Motor neuron (in vitro differentiated cells): ENCODE results near the gene SYNE1. TPM values are rescaled to one million over a fixed set of nuclear protein-coding genes. Genes with fewer than 3 reads are reported as not detected.
A peak's percentile ranks its signal among the peaks of the same experiment; 100 is the strongest.

Experiments used
- ATAC-seq, 8 experiments: fragments of 200-7000 bp; cut with Tn5 transposase; replicated peaks in 6 of 8; 2 replicates each; pipeline ENCODE4 v1.8.0; 2021; ENCODE audit warnings: mild to moderate bottlenecking in 8 of 8, moderate library complexity in 8 of 8
- H3K27ac ChIP-seq, 2 donors: fragments of 250-450 bp; sonication (Bioruptor Pico); 2 replicates each; pipeline ENCODE4 v1.9.0; 2021; ENCODE audit warnings: antibody characterized with exemption in 2 of 2, mild to moderate bottlenecking in 2 of 2, moderate library complexity in 1 of 2
- H3K4me1 ChIP-seq, 2 donors: fragments of 250-450 bp; sonication (Bioruptor Pico); replicated peaks in 1 of 2; 2 replicates each; pipeline ENCODE4 v1.6.1; 2021; ENCODE audit warnings: antibody characterized with exemption in 2 of 2, mild to moderate bottlenecking in 2 of 2, moderate library complexity in 1 of 2
- H3K4me3 ChIP-seq, 5 donors: fragments of 250-450 bp; sonication (Bioruptor Pico); 2 replicates each; pipeline ENCODE4 v1.9.0; 2021; ENCODE audit warnings: antibody characterized with exemption in 5 of 5, mild to moderate bottlenecking in 5 of 5, moderate library complexity in 4 of 5
- WGBS, 10 experiments: fragments of 450-650 bp; shearing (Covaris generic); methylation state at CpG; one replicate each; pipeline ENCODE4 v1.0.0; 2022; 5-methylcytosine and 5-hydroxymethylcytosine counted together
- in situ Hi-C, 9 experiments: fragments of 400-800 bp; cut with MboI; loops; one replicate each; pipeline ENCODE4 v1.15.0; 2021; ENCODE audit warnings: low sequenced_read_pairs in 9 of 9, low pct_unique_long_range_greater_than_20kb in 2 of 9; ENCODE audit not compliant: unreplicated experiment in 9 of 9
- total RNA-seq, 8 experiments: library from RNA; unstranded; fragments of 300-600 nt; gene quantifications; 2 replicates each; pipeline versions ENCODE4 v1.2.3 to v1.2.4, GENCODE V29; 2022

The SYNE1 gene
- total RNA-seq, 8 experiments from 2014 or later: 13.2 to 160 (median 45.7) TPM

GRCh38 chr6:152603911-152604310, 33.3 kb downstream of the SYNE1 start:
- Histone ChIP-seq H3K27ac (no peak overlapping the region), H3K4me1 (no peaks in the 10 kb centered on the region), H3K4me3 (no peak overlapping the region)
- in situ Hi-C loops: no loop called here
- ATAC-seq: no peak

GRCh38 chr6:152600022-152600421, 37.1 kb downstream of the SYNE1 start:
- WGBS, 10 experiments: 77 to 100% (median 90%) methylated on average over 2 to 5 of the region's 5 CpGs; no CpG with 5 or more reads in 1 of the 10 experiments
- no peak overlapping the region for H3K4me3 ChIP-seq
- in situ Hi-C loops: no loop called here
- H3K27ac ChIP-seq: no peak overlapping the region
- H3K4me1 ChIP-seq: no peaks in the 10 kb centered on the region
- ATAC-seq: no peak

GRCh38 chr6:152598901-152599537, 38.1 kb downstream of the SYNE1 start:
- in situ Hi-C loops: no loop called here
- ATAC-seq: peak in 1 of 8 experiments; percentile 34
- WGBS, 10 experiments: 0 to 100% (median 71%) methylated on average over 2 to 4 of the region's 4 CpGs; no CpG with 5 or more reads in 1 of the 10 experiments
- Histone ChIP-seq H3K4me1 (no peaks in the 10 kb centered on the region), H3K4me3 (no peak overlapping the region), H3K27ac (no peak overlapping the region)

- Histone ChIP-seq H3K4me3 (no peak overlapping the region), H3K27ac (no peak overlapping the region), H3K4me1 (no peaks in the 10 kb centered on the region)
- peak in 2 of 8 experiments; percentile 43 to 56 for ATAC-seq
- in situ Hi-C loops: no loop called here
These were observed 38.7 kb downstream of the SYNE1 start for GRCh38 chr6:152598421-152598820.

GRCh38 chr6:152596726-152597125, 40.4 kb downstream of the SYNE1 start:
- WGBS, 10 experiments: 30 to 100% (median 81%) methylated on average over 1 to 2 of the region's 2 CpGs
- in situ Hi-C loops: no loop called here
- ATAC-seq: no peak
- no peaks in the 10 kb centered on the region for H3K4me1 ChIP-seq
- H3K27ac ChIP-seq: no peak overlapping the region
- no peak overlapping the region for H3K4me3 ChIP-seq

- whole genome bisulfite sequencing, 10 experiments: 0 to 83% (median 60%) methylated on average over 1 to 4 of the region's 4 CpGs
- H3K27ac ChIP-seq: no peak overlapping the region
- ATAC-seq: peak in 3 of 8 experiments; percentile 26 to 36 (median 29)
These were observed 41.7 kb downstream of the SYNE1 start for GRCh38 chr6:152595499-152595898.

GRCh38 chr6:152594701-152595100, 42.5 kb downstream of the SYNE1 start:
- no peak for ATAC-seq
- no peak overlapping the region for H3K27ac ChIP-seq
- 63 to 100% (median 100%) methylated on average over 1 of the region's 1 CpG; no CpG with 5 or more reads in 2 of the 10 experiments for WGBS, 10 experiments

More at GRCh38 chr6:152595499-152595898, 41.7 kb downstream of the SYNE1 start:
- no peak overlapping the region for H3K4me3 ChIP-seq
- in situ Hi-C loops: no loop called here
- no peaks in the 10 kb centered on the region for H3K4me1 ChIP-seq

GRCh38 chr6:152588456-152588855, 48.7 kb downstream of the SYNE1 start:
- Histone ChIP-seq H3K27ac (no peak overlapping the region), H3K4me3 (no peak overlapping the region), H3K4me1 (no peaks in the 10 kb centered on the region)
- in situ Hi-C loops: no loop called here
- ATAC-seq: no peak
- 50 to 100% (median 83%) methylated on average over 1 of the region's 1 CpG; no CpG with 5 or more reads in 5 of the 10 experiments for WGBS, 10 experiments

More at GRCh38 chr6:152594701-152595100, 42.5 kb downstream of the SYNE1 start:
- in situ Hi-C loops: no loop called here
- H3K4me1 ChIP-seq: no peaks in the 10 kb centered on the region
- no peak overlapping the region for H3K4me3 ChIP-seq

- H3K4me1 ChIP-seq: no peaks in the 10 kb centered on the region
- in situ Hi-C loops: no loop called here
- no peak overlapping the region for H3K4me3 ChIP-seq
- H3K27ac ChIP-seq: no peak overlapping the region
- WGBS, 10 experiments: 90 to 100% (median 100%) methylated on average over 1 of the region's 1 CpG; no CpG with 5 or more reads in 3 of the 10 experiments
- no peak for ATAC-seq
These were observed 49.7 kb downstream of the SYNE1 start for GRCh38 chr6:152587473-152587872.

GRCh38 chr6:152585236-152585635, 51.9 kb downstream of the SYNE1 start:
- in situ Hi-C loops: no loop called here
- 10 to 100% (median 74%) methylated on average over 2 to 3 of the region's 3 CpGs; no CpG with 5 or more reads in 1 of the 10 experiments for WGBS, 10 experiments
- no peak for ATAC-seq
- Histone ChIP-seq H3K4me3 (no peak overlapping the region), H3K4me1 (no peaks in the 10 kb centered on the region), H3K27ac (no peak overlapping the region)

- Histone ChIP-seq H3K4me1 (no peaks in the 10 kb centered on the region), H3K27ac (no peak overlapping the region), H3K4me3 (no peak overlapping the region)
- in situ Hi-C loops: no loop called here
- ATAC-seq: no peak
- 21 to 100% (median 82%) methylated on average over 1 to 3 of the region's 3 CpGs; no CpG with 5 or more reads in 4 of the 10 experiments for WGBS, 10 experiments
These were observed 53.3 kb downstream of the SYNE1 start for GRCh38 chr6:152583888-152584287.

- in situ Hi-C loops: no loop called here
- Histone ChIP-seq H3K27ac (no peak overlapping the region), H3K4me3 (no peak overlapping the region), H3K4me1 (no peaks in the 10 kb centered on the region)
- ATAC-seq: no peak
- 0 to 100% (median 90%) methylated on average over 1 of the region's 1 CpG; no CpG with 5 or more reads in 1 of the 10 experiments for WGBS, 10 experiments
These were observed 60.6 kb downstream of the SYNE1 start for GRCh38 chr6:152576525-152576924.

GRCh38 chr6:152575621-152576150, 61.5 kb downstream of the SYNE1 start:
- no peaks in the 10 kb centered on the region for H3K4me1 ChIP-seq
- in situ Hi-C loops: no loop called here
- no peak overlapping the region for H3K27ac ChIP-seq
- WGBS, 10 experiments: 0 to 89% (median 70%) methylated on average over 1 to 4 of the region's 4 CpGs; no CpG with 5 or more reads in 1 of the 10 experiments
- no peak overlapping the region for H3K4me3 ChIP-seq
- ATAC-seq: peak in 4 of 8 experiments; percentile 64 to 85 (median 68)

GRCh38 chr6:152575161-152575560, 62.0 kb downstream of the SYNE1 start:
- ATAC-seq: peak in 1 of 8 experiments; percentile 5
- WGBS, 10 experiments: 6 to 85% (median 43%) methylated on average over 1 to 2 of the region's 2 CpGs; no CpG with 5 or more reads in 3 of the 10 experiments
- Histone ChIP-seq H3K4me3 (no peak overlapping the region), H3K4me1 (no peaks in the 10 kb centered on the region), H3K27ac (no peak overlapping the region)
- in situ Hi-C loops: no loop called here
